Skeletal muscle tissue (tissue), 4 donors: Measurements from ENCODE around the gene COL15A1. TPM values are rescaled to one million over a fixed set of nuclear protein-coding genes. Genes with fewer than 3 reads are reported as not detected.

Source experiments
- H3K27ac ChIP-seq: one replicate; pipeline ENCODE4 v1.7.0; 2013; ENCODE audit warnings: mild to moderate bottlenecking, low read depth, low read length, inconsistent platforms
- H3K27me3 ChIP-seq, 3 donors: one replicate each; pipeline ENCODE4 v1.7.0; 2013; ENCODE audit warnings: low read length in 3 of 3; ENCODE audit not compliant: control insufficient read depth in 3 of 3, insufficient read depth in 3 of 3
- H3K36me3 ChIP-seq, 3 donors: one replicate each; pipeline ENCODE4 v1.7.0; 2013; ENCODE audit warnings: low read length in 3 of 3; ENCODE audit not compliant: control insufficient read depth in 3 of 3, insufficient read depth in 3 of 3
- H3K4me1 ChIP-seq, 3 donors: one replicate each; pipeline ENCODE4 v1.7.0; 2013; ENCODE audit warnings: low read length in 3 of 3, mild to moderate bottlenecking in 3 of 3; ENCODE audit not compliant: control insufficient read depth in 3 of 3, insufficient read depth in 3 of 3
- H3K4me3 ChIP-seq, 3 donors: one replicate each; pipeline ENCODE4 v1.7.0; 2013; ENCODE audit warnings: low read length in 3 of 3
- H3K9ac ChIP-seq, 3 donors: one replicate each; pipeline ENCODE4 v1.7.0; 2013; ENCODE audit warnings: low read length in 3 of 3, mild to moderate bottlenecking in 3 of 3, moderate library complexity in 2 of 3, low read depth in 1 of 3
- H3K9me3 ChIP-seq, 3 donors: one replicate each; pipeline ENCODE4 v1.7.0; 2013; ENCODE audit warnings: low read length in 3 of 3; ENCODE audit not compliant: control insufficient read depth in 3 of 3
- total RNA-seq: library from RNA; depleted of rRNA; stranded (reverse); fragments of >200 nt; gene quantifications from one replicate; pipeline ENCODE4 v1.2.3, GENCODE V29; 2014
- donor health status: Osteomylitis.

Gene COL15A1
- total RNA-seq, 1 donor from 2014 or later, result 178 TPM

DNA sequence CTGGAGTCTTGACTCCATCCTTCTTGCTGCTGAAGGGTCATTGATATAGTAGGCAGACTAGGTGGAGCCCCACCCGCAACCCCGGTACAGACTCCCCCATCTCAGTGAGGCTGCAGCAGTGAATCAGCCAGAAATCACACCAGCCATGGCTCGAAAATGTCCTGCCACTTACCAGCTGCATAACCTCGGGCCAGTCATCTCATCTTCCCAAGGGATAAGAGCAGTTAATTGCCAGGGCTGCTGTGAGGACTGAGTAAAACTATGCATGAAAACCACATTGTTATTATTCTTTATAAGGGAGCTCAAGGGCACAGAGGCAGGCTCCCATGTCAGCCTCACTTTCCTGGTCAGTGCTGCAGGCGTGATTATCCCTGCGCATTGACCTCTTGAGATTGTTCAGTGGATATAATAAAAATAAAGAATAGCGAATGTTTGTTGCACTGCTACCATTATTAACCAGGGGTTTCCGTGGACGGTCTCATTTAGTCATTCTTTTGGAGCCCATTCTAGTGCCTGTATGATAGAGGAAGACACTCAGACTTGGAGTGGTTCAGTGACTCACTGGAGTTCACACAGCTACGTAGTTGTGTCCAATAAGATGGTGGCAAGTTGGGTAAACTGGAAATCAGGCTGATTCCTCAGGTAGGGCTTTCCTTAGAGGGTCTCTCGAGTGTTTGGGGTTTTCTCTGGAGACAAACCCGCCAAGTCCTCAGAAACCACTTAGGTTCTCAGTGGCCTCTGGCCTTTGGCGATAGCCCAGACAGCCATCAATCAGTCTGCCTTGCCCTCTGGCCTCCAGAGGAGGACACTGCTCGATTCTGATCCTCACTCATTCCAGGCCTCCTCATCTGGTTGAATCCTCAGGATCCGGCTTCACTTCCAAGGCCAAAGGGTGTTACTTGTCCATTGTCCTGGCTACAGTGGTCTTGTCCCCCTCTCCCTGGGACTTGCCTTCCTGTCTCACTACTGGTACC, 39.9 kb downstream of the COL15A1 start:
- peaks cover 17 to 27% (median 19%) of the 10 kb centered on the region in 3 donors for H3K4me1 ChIP-seq

DNA sequence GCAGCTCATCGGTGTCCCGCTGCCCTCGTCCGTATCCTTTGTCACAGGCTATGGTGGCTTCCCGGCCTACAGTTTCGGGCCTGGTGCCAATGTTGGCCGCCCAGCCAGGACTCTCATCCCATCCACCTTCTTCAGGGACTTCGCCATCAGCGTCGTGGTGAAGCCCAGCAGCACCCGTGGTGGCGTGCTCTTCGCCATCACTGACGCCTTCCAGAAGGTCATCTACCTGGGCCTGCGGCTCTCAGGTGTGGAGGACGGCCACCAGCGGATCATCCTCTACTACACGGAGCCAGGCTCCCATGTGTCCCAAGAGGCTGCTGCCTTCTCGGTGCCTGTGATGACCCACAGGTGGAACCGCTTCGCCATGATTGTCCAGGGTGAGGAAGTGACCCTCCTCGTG, 41.9 kb downstream of the COL15A1 start:
- Histone ChIP-seq H3K4me3 (no peak overlapping the region), H3K27me3 (peaks cover 0 to 11% (median 3%) of the 10 kb centered on the region in 3 donors), H3K4me1 (peaks cover 28 to 37% (median 33%) of the 10 kb centered on the region in 3 donors), H3K27ac (no peak overlapping the region), H3K36me3 (no peaks in the 10 kb centered on the region), H3K9me3 (no peaks in the 10 kb centered on the region), H3K9ac (no peak overlapping the region)

More for the DNA sequence above, 39.9 kb downstream of the COL15A1 start:
- no peaks in the 10 kb centered on the region for H3K36me3 ChIP-seq
- no peaks in the 10 kb centered on the region for H3K9me3 ChIP-seq
- no peak overlapping the region for H3K9ac ChIP-seq
- H3K27me3 ChIP-seq, result peaks cover 0 to 5% (median 3%) of the 10 kb centered on the region in 3 donors
- no peak overlapping the region for H3K4me3 ChIP-seq
- H3K27ac ChIP-seq, result no peak overlapping the region

DNA sequence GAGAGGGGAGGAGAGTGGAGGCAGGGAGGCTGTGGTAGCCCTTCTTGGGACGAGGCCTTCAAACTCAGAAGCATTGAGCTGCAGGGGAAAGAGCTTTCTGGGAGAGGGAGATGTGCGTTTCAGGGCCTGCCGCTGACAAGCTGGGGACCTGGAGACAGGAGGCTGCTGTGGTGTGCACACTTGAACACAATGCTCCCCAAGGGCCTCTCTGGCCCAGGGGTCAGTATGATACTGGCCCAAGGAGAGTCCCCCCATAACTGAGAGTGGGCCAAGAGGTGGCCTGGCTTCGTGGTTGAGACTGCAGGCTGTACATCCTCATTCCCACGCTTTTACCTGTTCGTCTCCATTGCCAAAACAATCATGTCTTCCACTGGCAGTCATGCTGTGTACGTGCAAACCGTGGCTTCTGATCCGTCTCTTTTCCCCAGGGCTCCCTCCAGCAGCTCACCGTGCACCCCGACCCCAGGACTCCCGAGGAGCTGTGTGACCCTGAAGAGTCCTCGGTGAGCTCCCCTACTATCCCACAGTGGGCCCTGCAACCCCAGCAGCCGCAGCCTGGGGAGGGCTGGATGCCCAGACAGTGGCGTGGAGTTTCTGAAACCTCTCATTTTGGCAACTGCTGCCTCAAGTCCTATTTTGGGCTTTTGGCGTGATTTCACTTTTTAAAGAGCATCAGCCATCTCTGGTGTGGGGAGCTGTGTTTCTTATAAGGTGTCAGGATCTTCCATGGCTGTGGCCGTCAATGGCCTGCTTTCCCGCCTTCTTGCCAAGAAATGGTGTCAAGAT, 43.4 kb downstream of the COL15A1 start:
- Histone ChIP-seq H3K4me1 (peaks cover 28 to 37% (median 33%) of the 10 kb centered on the region in 3 donors), H3K4me3 (no peak overlapping the region), H3K27ac (no peak overlapping the region), H3K9ac (no peak overlapping the region), H3K27me3 (peaks cover 0 to 11% (median 3%) of the 10 kb centered on the region in 3 donors), H3K36me3 (no peaks in the 10 kb centered on the region), H3K9me3 (no peaks in the 10 kb centered on the region)

DNA sequence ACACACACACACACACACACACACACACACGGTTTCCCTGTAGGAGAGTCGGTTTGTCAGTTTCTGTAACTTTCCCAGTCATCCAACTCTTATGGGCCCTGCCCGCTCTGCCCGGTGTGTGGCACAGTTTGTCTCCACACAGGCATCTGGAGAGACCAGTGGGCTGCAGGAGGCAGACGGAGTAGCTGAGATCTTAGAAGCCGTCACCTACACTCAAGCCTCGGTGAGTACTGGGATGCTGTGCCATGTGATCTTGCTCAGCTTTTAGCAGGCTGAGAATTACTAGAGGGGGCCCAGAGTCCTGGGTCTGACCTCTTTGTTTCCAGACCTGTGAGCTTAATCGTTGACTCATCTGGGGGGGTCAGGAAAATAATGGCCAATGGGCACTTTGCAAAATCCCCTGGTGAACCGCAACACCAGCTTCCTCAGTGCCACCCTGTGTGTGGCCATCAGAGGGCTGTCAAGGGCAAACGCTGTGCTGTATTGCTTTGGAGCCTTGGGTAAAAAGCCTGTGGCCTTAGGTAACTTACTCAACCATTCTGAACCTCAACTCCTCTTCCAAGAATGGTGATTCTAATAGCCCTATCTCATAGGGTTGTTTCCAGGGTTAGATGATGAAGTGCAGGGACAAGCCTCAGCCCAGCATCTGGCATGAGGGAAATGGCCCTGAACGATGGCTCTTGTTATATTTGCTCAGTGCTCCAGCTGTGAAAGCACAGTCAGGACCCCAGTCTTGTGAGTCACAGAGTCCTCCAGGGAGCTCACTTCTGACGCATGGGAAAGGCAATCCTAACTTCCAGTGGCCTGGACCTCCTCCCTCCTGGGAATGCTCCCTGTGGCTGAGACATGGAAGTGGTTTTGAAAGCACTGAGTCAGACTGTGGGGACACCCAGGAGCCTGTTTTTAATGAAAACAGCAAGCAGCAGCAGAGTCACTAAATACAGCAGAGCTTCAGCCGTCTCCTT, 45.6 kb downstream of the COL15A1 start:
- Histone ChIP-seq H3K27me3 (peaks cover 0 to 11% (median 3%) of the 10 kb centered on the region in 3 donors), H3K27ac (peak overlapping the region; percentile 30), H3K4me3 (no peak overlapping the region), H3K9ac (no peak overlapping the region), H3K9me3 (no peaks in the 10 kb centered on the region), H3K4me1 (peaks cover 28 to 45% (median 42%) of the 10 kb centered on the region in 3 donors), H3K36me3 (peaks cover 0 to 3% (median 0%) of the 10 kb centered on the region in 3 donors)

DNA sequence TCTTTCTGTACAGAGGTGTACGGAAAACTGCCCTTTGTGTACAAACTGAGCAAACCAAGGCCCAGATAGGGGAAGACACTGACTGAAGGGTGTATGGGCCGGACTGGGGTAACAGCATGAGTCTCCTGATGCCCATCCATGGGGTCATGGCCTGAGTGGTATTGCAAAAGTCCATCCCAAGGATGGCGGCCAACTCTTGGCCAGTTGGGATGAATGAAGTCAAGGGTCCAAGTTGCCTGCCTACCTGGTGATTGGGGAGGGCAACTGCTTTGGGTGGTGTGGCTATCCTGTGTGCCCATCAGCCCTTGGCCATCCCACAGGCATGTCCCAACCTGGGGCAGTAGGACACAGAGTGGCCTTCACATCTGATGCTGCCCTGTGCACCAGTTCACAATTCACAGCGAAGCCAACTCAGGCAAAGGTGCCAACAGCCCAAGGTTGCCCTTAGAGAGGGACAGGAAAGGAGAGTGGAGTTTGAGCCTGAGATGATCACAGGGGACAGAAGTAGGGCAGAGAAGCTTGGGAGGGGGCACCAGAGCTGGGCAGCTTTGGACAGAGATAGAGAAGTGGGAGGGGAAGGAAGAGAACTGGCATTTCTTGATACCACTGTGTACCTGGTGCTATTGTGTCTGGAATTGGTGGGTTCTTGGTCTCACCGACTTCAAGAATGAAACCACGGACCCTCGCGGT, 46.6 kb downstream of the COL15A1 start:
- H3K36me3 ChIP-seq, result peaks cover 0 to 3% (median 0%) of the 10 kb centered on the region in 3 donors
- H3K9me3 ChIP-seq, result no peaks in the 10 kb centered on the region
- H3K4me1 ChIP-seq, result peaks cover 28 to 50% (median 48%) of the 10 kb centered on the region in 3 donors
- H3K9ac ChIP-seq, result no peak overlapping the region
- H3K4me3 ChIP-seq, result no peak overlapping the region
- no peak overlapping the region for H3K27ac ChIP-seq
- peaks cover 0 to 11% (median 3%) of the 10 kb centered on the region in 3 donors for H3K27me3 ChIP-seq

DNA sequence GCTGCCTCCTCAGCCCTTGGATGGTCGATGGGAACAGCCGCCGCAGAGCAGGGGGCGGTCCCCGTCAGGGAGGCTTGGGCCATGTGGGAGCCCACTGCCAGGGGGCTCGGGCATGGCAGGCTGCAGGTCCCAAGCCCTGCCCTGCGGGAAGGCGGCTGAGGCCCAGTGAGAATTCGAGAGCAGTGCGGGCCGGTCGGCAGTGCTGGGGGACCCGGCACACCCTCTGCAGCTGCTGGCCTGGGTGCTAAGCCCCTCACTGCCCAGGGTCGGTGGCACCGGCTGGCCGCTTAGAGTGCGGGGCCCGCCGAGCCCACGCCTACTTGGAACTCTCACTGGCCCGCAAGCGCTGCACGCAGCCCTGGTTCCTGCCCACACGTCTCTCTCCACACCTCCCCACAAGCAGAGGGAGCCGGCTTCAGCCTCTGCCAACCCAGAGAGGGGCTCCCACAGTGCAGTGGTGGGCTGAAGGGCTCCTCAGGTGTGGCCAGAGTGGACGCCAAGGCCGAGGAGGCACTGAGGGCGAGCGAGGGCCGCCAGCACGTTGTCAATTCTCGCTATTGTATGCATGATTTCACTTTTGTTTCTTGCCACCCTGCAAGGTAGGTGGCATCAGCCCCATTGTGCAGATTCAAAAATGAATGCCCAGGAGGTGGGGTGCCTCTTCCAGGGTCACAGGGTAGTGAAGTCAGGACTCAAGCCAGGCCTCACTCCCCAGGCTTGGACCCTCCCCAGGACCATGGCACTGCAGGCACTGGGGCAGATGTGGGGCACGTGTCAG, 48.6 kb downstream of the COL15A1 start:
- H3K9me3 ChIP-seq, result no peaks in the 10 kb centered on the region
- peaks cover 0 to 4% (median 2%) of the 10 kb centered on the region in 3 donors for H3K36me3 ChIP-seq
- H3K27me3 ChIP-seq, result peaks cover 0 to 8% (median 3%) of the 10 kb centered on the region in 3 donors
- no peak overlapping the region for H3K4me3 ChIP-seq
- H3K9ac ChIP-seq, result no peak overlapping the region
- H3K4me1 ChIP-seq, result peaks cover 25 to 48% (median 43%) of the 10 kb centered on the region in 3 donors
- no peak overlapping the region for H3K27ac ChIP-seq

DNA sequence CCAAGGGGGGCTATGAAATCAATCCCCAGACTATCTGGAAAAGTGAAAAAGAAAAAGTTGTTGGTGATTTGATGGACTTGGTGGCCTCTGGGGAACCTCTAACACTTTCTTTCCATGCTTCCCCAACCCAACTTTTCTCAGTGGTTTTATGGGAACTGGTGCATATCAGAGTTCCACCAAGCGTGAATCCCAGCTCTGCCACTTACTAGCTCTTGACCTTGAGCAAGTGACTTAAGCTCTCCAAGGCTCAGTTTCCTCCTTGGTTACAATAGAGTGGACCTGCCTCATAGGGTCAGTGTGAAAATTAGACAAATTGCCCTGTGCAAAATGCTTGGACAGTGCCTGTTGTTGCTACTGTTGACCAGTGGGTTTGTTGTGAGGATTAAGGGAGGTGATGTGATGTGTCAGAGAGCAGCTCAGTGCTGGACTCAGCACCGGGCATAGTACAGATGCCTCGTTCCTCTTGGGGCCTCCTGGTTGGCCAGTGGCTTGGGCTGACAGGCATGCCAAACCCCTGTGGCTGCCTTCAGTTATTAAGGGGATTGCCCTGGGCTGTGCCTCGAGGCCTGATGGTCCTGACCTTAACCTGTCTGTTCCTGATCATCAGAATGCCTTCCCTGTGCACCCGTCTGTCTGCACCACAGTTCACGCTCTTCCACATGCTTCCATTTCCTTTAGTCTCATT, 49.3 kb downstream of the COL15A1 start:
- Histone ChIP-seq H3K4me1 (peaks cover 25 to 44% (median 39%) of the 10 kb centered on the region in 3 donors), H3K9ac (no peak overlapping the region), H3K36me3 (peaks cover 0 to 5% (median 4%) of the 10 kb centered on the region in 3 donors), H3K27ac (no peak overlapping the region), H3K4me3 (no peak overlapping the region), H3K9me3 (no peaks in the 10 kb centered on the region), H3K27me3 (peaks cover 0 to 6% (median 0%) of the 10 kb centered on the region in 3 donors)

DNA sequence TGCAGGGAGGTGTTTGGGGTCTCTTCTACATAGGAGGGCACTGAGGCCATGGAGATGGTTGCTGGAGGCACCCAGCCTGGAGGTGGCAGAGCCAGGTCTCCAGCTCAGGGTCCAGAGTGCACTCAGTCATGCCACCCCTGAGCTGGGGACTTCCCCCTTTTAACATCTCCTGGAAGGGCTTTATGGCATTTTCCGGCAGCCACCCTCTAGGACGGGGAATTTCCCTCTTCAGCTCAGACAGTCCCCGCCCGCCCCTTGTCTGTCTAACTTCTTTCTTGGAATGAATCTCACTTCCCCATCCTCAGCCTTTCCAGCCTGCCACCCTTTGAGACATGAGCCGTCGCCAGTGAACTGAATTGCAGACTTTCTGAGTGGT, 49.9 kb downstream of the COL15A1 start:
- no peak overlapping the region for H3K27ac ChIP-seq
- peaks cover 25 to 43% (median 39%) of the 10 kb centered on the region in 3 donors for H3K4me1 ChIP-seq
- H3K9ac ChIP-seq, result no peak overlapping the region

More for the DNA sequence above, 49.9 kb downstream of the COL15A1 start:
- Histone ChIP-seq H3K9me3 (no peaks in the 10 kb centered on the region), H3K27me3 (peaks cover 0 to 6% (median 0%) of the 10 kb centered on the region in 3 donors), H3K4me3 (no peak overlapping the region), H3K36me3 (peaks cover 0 to 5% (median 4%) of the 10 kb centered on the region in 3 donors)
